ENCODE results near the gene PSPN. TPM values are rescaled to one million over a fixed set of nuclear protein-coding genes. Genes with fewer than 3 reads are reported as not detected.
"Not testable (repeated sequence)": the region's sequence is repeated elsewhere in the genome, so short reads cannot be mapped to it uniquely, and the experiment has no call there.

The PSPN gene
- total RNA-seq, 1 experiment from 2014 or later, result 0.74 TPM

DNA sequence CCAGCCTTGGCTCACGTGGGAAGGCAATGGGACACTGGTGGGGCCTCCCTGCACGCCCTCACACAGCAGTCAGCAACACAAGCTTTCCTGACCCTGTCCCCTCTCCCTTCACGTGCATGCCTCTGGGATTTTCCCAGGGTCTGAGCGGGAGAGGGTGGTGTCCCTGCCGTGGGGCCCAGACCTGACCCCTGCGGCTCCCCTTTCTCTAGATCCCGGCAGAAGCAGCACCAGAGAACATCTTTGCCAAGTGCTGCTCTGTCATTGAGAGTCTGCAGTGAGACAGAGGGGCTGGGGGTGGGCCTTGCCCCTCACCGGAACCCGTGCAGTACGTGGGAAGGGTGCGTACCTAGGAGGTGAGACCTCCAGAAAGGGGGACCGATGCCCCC lies 36.3 kb upstream of the PSPN start:
- DNase-seq (ENCODE audit: low read depth, low spot score), result no peak
- in situ Hi-C loops (cut with HindIII; ENCODE audit: low pct_unique_long_range_greater_than_20kb, low sequenced_read_pairs), result no loop called here

DNA sequence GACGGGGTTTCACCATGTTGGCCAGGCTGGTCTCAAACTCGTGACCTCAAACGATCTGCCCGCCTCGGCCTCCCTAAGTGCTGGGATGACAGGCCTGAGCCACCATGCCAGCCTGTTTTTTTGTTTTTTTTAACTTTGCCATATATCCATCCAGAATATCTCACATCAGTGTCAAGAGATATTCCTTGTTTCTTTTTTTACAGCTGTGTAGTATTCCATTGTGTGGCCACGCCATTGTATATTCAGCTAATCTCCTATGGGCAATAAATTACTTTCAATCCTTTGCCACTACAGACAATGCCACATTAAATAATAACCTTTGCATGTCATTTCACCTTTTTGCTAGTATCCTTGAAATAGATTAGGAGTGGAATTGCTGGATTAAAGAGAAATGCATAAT lies 33.6 kb upstream of the PSPN start:
- DNase-seq (ENCODE audit: low read depth, low spot score), result no peak
- in situ Hi-C loops (cut with HindIII; ENCODE audit: low pct_unique_long_range_greater_than_20kb, low sequenced_read_pairs), result no loop called here

DNA sequence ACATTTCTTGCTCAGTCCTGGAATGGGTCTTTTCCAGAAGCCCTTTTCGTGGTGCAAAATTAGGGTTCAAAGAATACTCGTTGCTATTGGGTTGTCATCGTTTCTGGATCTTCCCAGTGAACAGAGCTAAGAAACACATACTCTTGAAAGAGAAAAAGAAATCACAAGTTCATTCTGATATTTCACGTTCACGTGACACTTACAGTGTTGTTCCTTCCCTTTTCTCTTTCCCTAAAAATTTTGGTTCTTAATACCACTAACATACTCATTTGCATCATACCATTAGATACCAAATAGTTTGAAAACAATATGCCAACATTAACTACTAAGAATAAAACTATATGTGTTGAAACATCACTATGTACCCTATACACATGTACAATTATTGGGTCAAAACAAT lies 30.7 kb upstream of the PSPN start:
- in situ Hi-C loops (cut with HindIII; ENCODE audit: low pct_unique_long_range_greater_than_20kb, low sequenced_read_pairs), result no loop called here
- DNase-seq (ENCODE audit: low read depth, low spot score), result no peak

DNA sequence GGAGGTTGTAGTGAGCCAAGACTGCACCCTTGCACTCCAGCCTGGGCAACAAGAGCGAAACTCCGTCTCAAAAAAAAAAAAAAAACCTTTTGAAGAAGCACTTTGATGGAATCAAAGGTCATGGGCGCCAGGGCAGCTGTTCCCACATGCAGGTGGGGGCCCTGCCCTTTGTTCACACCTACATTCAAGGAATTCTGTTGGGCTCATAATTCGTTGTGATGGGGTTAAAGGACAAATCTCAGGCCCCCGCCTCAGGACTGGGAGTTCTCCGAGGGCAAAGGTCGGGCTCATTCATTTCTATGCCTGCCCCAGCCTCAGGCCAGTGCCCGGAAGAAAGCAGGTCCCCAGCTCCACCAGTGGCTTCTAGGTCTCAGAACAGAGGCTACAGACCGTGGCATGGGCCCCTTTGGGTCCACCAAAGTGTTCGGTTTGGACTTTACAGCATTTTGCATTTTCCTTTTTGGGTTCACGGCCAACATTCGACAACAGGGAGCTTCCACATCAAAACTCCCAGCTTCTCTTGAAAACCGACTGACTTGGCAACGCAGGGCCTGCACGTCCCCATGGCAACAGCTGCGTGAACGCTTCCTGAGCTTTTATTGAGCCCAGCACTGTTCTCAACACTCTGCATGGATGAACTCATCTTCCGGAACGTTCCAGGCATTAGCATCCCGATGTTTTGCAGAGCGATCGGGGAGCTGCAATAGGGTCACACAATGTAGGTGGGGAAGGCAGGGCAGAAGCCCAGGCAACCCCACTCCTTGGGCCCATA lies 27.3 kb upstream of the PSPN start:
- in situ Hi-C loops (cut with HindIII; ENCODE audit: low pct_unique_long_range_greater_than_20kb, low sequenced_read_pairs), result no loop called here
- DNase-seq (ENCODE audit: low read depth, low spot score), result no peak

DNA sequence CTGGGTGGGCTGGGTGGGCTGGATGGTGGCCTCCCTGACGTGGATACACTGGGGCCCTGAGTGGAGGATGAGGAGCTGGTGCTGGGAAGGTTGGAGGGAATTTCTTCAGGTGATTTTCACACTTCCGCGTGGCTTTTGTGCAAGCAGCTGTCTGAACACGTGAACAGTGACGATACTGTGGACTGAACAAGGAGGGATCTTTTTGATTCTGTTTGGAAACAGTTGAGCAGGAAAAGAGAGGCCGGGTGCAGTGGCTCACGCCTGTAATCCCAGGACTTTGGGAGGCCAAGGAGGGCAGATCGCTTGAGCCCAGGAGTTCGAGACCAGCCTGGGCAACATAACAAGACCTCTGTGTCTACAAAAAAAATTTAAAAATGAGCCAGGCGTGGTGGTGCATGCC lies 26.3 kb upstream of the PSPN start:
- in situ Hi-C loops (cut with HindIII; ENCODE audit: low pct_unique_long_range_greater_than_20kb, low sequenced_read_pairs), result no loop called here
- DNase-seq (ENCODE audit: low read depth, low spot score), result no peak

DNA sequence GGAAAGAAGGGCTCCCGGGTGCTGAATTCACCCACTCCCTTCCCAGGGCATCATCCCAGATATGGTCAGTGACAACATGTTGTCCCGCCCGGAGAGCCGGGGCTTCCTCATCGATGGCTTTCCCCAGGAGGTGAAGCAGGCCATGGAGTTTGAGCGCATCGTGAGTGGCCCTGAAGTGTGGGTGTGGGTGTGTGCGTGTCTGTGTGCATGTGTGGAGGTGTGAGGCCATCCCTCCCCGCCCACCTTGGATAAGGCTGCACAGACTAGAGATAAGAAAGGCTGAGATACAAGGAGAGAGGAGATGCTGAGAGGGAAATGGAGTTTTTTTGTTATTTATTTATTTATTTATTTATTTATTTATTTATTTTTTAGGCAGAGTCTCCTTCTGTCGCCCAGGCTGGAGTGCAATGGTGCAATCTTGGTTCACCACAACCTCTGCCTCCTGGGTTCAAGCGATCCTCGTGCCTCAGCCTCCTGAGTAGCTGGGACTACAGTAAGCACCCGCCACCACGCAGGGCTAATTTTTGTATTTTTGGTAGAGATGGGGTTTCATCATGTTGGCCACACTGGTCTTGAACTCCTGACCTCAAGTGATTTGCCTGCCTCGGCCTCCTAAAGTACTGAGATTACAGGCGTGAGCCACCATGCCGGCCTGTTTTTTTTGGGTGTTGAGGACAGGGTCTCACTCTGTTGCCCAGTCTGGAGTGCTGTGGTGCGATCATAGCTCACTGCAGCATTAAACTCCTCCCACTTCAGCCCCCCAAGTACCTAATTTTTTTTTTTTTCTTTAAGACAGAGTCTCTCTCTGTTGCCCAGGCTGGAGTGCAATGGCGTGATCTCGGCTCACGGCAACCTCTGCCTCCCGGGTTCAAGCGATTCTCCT lies 24.6 kb upstream of the PSPN start:
- in situ Hi-C loops (cut with HindIII; ENCODE audit: low pct_unique_long_range_greater_than_20kb, low sequenced_read_pairs); DNase-seq (ENCODE audit: low read depth, low spot score): not testable (repeated sequence)

DNA sequence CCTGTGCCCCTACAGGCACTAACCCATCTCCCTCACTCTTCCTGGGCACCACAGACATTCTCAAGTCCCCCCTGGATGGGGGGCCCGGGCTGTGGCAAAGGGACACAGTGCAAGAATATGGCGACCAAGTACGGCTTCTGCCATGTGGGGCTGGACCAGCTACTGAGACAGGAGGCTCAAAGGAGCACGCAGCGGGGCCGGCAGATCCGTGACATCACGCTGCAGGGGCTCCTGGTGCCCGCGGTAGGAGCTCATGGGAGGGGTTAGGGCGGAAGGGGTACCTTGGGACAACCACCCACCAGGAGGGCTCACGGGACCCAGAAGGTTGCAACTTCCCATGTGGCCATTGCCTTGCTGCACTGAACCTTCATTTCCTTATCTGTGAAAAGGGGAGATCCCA lies 20.6 kb upstream of the PSPN start:
- in situ Hi-C loops (cut with HindIII; ENCODE audit: low pct_unique_long_range_greater_than_20kb, low sequenced_read_pairs), result no loop called here
- DNase-seq (ENCODE audit: low read depth, low spot score), result no peak

DNA sequence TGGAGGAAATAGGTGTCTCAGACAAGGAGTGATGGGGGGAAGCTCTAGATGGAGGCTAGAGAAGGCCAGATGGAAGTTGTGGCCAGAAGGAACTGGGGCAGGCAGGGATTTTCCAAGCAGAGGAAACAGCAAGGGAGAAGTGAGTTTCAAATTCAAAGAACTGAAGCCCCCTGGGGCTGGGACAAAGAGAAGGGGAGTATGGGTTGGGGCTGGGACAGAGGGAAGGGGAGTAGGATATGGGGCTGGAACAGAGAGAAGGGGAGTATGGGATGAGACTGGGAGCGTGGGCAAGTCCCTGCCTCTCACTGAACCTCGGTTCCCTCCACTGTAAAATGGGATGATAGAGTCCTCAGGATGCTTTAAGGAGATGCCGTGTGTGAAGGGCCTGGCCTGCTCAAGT lies 19.1 kb upstream of the PSPN start:
- in situ Hi-C loops (cut with HindIII; ENCODE audit: low pct_unique_long_range_greater_than_20kb, low sequenced_read_pairs), result no loop called here

DNA sequence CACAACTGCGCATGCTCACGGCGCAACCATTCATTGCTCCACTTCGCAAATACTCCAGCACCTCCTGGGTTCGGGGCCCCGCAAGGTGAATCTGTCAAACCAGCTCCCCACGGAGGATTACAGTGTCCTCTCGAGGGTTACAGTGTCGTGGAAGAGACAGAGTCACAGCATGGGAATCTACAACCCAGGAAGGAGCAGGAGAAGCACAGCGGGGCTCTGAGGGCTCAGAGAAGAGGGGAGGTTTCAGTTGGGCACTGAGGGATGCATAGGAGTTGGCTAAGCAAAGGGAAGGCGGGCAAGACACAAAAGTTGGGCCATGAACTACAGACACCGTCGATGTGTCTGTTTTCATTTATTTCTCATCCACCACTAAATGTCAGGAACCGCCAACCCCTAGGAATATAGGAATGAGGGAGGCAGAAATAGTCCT lies 18.3 kb upstream of the PSPN start:
- in situ Hi-C loops (cut with HindIII; ENCODE audit: low pct_unique_long_range_greater_than_20kb, low sequenced_read_pairs), result no loop called here

More for the DNA sequence above, 19.1 kb upstream of the PSPN start:
- no peak for DNase-seq (ENCODE audit: low read depth, low spot score)

DNA sequence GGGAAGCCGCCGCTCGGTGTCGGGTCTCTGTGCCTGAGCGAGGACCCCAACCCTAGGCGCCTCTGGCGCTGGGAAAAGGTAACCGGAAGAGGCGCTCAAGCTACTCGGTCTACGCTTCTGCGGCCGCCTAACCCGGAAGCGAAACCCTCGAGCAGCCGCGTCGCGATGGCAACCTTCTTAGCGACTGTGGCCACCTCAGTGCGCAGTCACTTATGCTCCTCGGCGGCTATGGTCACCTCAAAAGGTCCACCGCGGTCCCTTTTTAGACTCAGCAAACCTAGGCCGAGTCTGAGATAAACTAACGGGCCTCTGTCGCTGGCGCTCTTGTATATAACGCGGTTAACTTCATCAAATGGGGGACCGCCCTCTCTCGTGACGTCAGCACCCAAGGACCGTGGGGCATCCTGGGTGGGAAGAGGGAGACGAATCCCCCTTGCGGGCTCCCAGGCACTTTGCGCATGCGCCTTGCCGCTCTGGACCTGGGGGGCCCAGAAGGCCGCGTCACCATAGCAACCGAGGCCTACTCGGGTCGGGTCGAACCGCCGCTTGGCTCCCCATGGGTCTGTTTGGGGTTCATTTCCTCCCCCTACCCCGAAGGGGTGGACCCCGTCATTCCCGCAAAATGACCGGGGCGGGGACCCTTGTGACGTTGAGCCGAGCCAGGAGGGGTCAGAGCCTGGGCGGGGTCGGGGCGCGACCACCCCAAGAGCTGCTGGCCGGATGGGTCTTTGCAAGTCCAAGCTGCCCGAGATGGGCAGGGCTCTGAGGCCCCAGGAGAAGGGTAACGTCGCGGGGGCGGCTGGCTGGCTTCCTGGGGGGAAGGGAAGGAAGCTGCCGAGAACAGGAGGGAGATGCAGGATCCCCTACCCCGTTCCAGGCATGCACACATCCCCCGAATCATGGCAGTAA lies 17.6 kb upstream of the PSPN start, which contains the start of gene GTF2F1:
Gene GTF2F1, minus strand, starts transcription at position 91 of the 909 bp plus-strand sequence. CDS start 169 bp downstream, outside the sequence.
- in situ Hi-C loops (cut with HindIII; ENCODE audit: low pct_unique_long_range_greater_than_20kb, low sequenced_read_pairs), result no loop called here
- DNase-seq (ENCODE audit: low read depth, low spot score), result peak; percentile 93

More for the DNA sequence above, 18.3 kb upstream of the PSPN start:
- no peak for DNase-seq (ENCODE audit: low read depth, low spot score)

DNA sequence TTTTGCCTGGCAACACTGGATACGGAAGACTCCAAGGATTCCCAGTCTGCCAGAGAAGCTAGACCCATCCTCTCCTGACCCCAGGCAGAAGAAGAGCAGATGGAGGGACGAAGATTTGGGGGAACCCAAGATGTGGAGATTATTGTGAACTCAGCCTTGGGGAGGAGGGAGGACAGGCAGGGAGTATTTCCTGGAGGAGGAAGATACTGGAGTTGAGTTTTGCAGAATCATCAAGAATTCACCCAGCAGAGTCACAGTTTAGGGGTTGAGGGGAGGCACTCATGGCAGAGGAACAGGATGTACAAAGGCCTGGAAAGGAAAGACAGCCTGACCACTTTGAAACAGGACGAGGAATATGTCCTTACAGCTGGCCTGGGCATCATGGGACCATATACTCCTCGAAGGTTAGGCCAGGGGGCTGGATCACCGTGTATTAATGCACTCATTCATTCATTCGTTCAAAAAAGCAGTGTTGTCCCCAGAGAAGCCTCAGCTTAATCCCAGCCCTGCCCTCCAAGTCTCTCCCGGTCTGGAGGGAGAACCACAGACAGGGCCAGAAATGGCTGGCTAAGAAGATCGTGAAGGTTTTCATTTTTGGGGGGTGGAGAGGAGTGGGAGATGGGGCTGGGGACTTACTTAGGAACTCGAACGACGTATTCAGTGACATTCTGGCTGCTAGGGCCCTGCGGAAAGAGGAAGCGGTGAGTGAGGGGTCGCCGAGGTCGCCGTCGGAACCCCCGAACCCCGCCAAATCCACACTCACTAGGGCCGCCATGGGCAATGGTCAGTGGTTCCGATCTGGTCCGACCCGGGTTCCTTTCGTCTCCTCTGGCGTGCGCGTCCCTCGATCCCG lies 16.7 kb upstream of the PSPN start:
- in situ Hi-C loops (cut with HindIII; ENCODE audit: low pct_unique_long_range_greater_than_20kb, low sequenced_read_pairs), result no loop called here
- no peak for DNase-seq (ENCODE audit: low read depth, low spot score)

DNA sequence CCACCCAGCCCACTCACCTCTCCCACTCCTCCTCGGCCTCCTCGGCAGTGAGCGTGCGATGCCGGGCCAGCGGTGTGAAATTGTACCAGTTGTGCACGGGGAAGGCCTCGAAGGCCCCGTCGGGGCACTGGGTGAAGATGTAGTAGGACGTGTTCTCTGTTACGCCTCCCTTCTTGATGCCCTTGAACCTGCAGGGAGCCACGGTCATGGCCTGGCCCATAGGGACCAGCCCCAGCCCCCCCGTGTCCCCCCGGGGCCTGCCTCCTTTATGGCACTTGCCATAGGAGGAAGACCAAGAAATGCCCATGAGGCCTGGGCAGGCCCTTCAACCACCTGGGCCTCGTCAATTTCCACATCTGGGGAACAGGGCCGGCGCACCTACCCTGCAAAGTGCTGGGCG lies 11.6 kb upstream of the PSPN start:
- in situ Hi-C loops (cut with HindIII; ENCODE audit: low pct_unique_long_range_greater_than_20kb, low sequenced_read_pairs), result no loop called here
- no peak for DNase-seq (ENCODE audit: low read depth, low spot score)

DNA sequence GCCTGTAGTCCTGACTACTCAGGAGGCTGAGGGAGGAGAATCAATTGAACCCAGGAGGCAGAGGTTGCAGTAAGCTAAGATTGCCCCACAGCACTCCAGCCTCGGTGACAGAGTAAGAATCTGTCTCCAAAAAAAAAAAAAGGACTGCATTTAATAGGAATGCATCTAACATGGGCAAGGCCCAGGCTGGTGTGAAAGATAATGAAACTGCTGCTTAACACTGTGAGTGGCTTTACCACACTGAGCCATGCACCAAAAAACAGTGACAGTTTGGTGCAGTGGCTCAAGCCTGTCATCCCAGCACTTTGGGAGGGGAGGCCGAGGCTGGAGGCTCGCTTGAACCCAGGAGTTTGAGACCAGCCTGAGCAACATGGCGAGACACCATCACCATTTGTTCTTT lies 8.6 kb upstream of the PSPN start:
- in situ Hi-C loops (cut with HindIII; ENCODE audit: low pct_unique_long_range_greater_than_20kb, low sequenced_read_pairs), result no loop called here
- DNase-seq (ENCODE audit: low read depth, low spot score), result no peak

DNA sequence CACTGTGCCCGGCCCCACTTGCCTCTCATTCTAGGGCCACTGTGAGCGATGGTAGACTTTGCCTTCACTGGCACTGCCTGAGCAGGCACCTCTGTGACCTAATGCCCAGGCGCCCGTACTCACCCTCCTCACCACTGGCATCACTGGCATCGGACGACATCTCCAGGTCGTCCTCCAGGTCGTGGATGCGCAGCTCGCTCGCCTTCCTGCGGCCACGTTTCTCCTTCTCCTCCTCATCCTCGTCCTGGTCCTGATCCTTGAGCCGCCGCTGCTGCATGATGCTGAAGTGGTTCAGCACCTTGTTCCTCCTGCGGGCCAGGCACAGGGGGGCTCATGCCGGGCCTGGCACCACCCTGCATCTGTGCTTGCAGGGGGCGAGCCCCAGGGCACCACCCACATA lies 7.5 kb upstream of the PSPN start:
- in situ Hi-C loops (cut with HindIII; ENCODE audit: low pct_unique_long_range_greater_than_20kb, low sequenced_read_pairs), result no loop called here
- no peak for DNase-seq (ENCODE audit: low read depth, low spot score)

DNA sequence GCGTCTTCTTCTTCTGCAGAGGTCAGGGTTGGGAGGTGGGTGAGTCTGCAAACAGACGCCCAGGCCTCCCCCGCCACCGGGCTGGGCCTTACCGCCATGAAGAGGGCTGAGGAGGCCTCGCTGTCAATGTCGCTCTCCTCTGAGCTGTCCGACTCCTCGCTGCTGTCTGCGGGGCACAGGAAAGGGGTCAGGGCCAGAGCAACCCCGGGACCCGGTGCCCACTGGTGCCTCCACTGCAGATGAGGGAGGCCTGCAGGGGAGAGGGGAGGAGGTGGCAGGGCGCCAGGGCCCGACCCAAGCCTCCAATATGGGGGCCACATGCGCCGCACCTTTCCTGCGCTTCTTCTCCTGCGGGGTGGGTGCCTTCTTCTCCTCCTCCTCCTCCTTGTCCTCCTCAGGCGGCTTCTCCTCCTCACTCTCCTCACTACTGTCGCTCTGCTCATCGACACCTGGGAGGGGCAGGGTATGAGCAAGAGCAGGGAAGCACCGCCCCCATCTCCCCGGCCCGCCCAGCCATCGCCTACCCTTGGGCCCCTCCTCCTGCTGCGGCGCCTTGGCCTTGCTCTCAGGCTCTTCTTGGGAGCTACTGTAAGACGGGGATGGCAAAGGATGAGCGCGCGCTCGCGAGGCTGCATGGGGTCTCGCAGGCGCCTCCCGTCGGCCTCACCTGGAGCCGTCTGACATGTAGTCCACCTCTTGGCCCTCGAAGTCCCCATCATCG lies 5.5 kb upstream of the PSPN start:
- in situ Hi-C loops (cut with HindIII; ENCODE audit: low pct_unique_long_range_greater_than_20kb, low sequenced_read_pairs), result no loop called here
- no peak for DNase-seq (ENCODE audit: low read depth, low spot score)

DNA sequence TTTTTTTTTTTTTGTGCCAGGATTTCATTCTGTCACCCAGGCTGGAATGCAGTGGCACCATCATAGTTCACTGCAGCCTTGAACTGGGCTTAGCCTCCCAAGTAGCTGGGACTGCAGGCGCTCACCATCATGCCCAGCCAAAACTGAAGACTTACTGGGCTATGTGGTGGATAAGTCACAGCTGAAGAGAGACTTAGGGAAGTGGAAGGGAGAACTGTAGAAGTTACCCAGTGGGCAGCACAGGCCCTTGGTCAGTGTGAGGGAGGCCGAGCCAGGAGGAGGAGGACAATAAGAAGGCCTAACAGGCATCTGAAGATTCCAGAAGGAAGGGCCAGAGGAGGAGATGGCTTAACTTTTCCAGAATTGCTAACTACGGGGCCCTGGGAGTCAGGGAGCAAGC lies 4.0 kb upstream of the PSPN start:
- DNase-seq (ENCODE audit: low read depth, low spot score), result no peak
- in situ Hi-C loops (cut with HindIII; ENCODE audit: low pct_unique_long_range_greater_than_20kb, low sequenced_read_pairs), result no loop called here

Measured in SK-MEL-5 (cell line).